OCI-LY1 (cell line): Measurements from ENCODE around the gene P2RY12.

Experiments
- H2AFZ ChIP-seq: fragments of 200-600 bp; sonication (generic), shearing (Covaris generic); 2 replicates; pipeline ENCODE4 v1.6.0; 2014; ENCODE audit warnings: antibody characterized with exemption, mild to moderate bottlenecking, low read length
- H3F3A ChIP-seq: fragments of 200-600 bp; sonication (generic), shearing (Covaris generic); 2 replicates; pipeline ENCODE4 v1.6.0; 2014; ENCODE audit warnings: mild to moderate bottlenecking, antibody characterized with exemption, low read length, moderate library complexity; ENCODE audit not compliant: insufficient read depth
- H3K27ac ChIP-seq: fragments of 200-600 bp; sonication (generic); 2 replicates; pipeline ENCODE4 v1.5.1; 2014; ENCODE audit warnings: low read length, mixed run types, mild to moderate bottlenecking, low read depth; ENCODE audit not compliant: poor library complexity, severe bottlenecking
- H3K27me3 ChIP-seq: fragments of 200-600 bp; sonication (generic); 2 replicates; pipeline ENCODE4 v1.6.0; 2014; ENCODE audit warnings: antibody characterized with exemption, mild to moderate bottlenecking, low read length, moderate library complexity; ENCODE audit not compliant: insufficient read depth
- H3K36me3 ChIP-seq: fragments of 200-600 bp; sonication (generic); 2 replicates; pipeline ENCODE4 v1.6.1; 2014; ENCODE audit warnings: mild to moderate bottlenecking, antibody characterized with exemption, low read length, moderate library complexity, mixed read lengths; ENCODE audit not compliant: insufficient read depth
- H3K4me1 ChIP-seq: fragments of 200-600 bp; sonication (generic); 2 replicates; pipeline ENCODE4 v1.5.1; 2014; ENCODE audit warnings: mild to moderate bottlenecking, low read length, moderate library complexity; ENCODE audit not compliant: insufficient read depth, severe bottlenecking
- H3K4me2 ChIP-seq: fragments of 200-600 bp; sonication (generic), shearing (Covaris generic); 2 replicates; pipeline ENCODE4 v1.6.1; 2014; ENCODE audit warnings: low read length
- H3K4me3 ChIP-seq: fragments of 200-600 bp; sonication (generic); 2 replicates; pipeline ENCODE4 v1.5.1; 2014; ENCODE audit warnings: low read length, low read depth, mild to moderate bottlenecking, mixed read lengths; ENCODE audit not compliant: poor library complexity, severe bottlenecking
- H3K79me2 ChIP-seq: fragments of 200-600 bp; shearing (Covaris generic); 2 replicates; pipeline ENCODE4 v1.6.1; 2016; ENCODE audit warnings: mixed run types, low read length, mixed read lengths; ENCODE audit not compliant: insufficient read depth
- H3K9ac ChIP-seq: fragments of 200-600 bp; sonication (generic), shearing (Covaris generic); 2 replicates; pipeline ENCODE4 v1.6.1; 2014; ENCODE audit warnings: mild to moderate bottlenecking, low read length, mixed read lengths
- H3K9me2 ChIP-seq: fragments of 200-600 bp; sonication (generic), shearing (Covaris generic); 2 replicates; pipeline ENCODE4 v1.6.1; 2014; ENCODE audit warnings: low read depth, mild to moderate bottlenecking, low read length, mixed read lengths
- H3K9me3 ChIP-seq: fragments of 200-600 bp; shearing (Covaris generic); 2 replicates; pipeline ENCODE4 v1.6.1; 2014; ENCODE audit warnings: low read length, mixed read lengths
- H4K20me1 ChIP-seq: fragments of 200-600 bp; sonication (generic), shearing (Covaris generic); 2 replicates; pipeline ENCODE4 v1.6.0; 2016; ENCODE audit warnings: mild to moderate bottlenecking, low read length; ENCODE audit not compliant: insufficient read depth
- CTCF ChIP-seq: fragments of 200-600 bp; sonication (generic), shearing (Covaris generic); IDR thresholded peaks from 2 replicates; pipeline ENCODE4 v1.5.1; 2017; ENCODE audit warnings: mild to moderate bottlenecking, antibody characterized with exemption, low read length, moderate library complexity, mixed read lengths
- EZH2 ChIP-seq: fragments of 200-600 bp; sonication (generic), shearing (Covaris generic); IDR thresholded peaks from 2 replicates; pipeline ENCODE4 v1.8.0; 2017; ENCODE audit warnings: borderline replicate concordance, mixed run types, mild to moderate bottlenecking, antibody characterized with exemption, low read length, moderate library complexity, mixed read lengths

The P2RY12 gene

GRCh38 chr3:151303751-151304150, 80.8 kb downstream of the P2RY12 start:
- Histone ChIP-seq H3K4me2 (no peak overlapping the region), H3K9me3 (no peaks in the 10 kb centered on the region), H3K4me1 (no peaks in the 10 kb centered on the region), H3K4me3 (no peak overlapping the region), H3K9me2 (no peaks in the 10 kb centered on the region), H3K36me3 (no peaks in the 10 kb centered on the region), H3K27me3 (no peaks in the 10 kb centered on the region), H3F3A (no peaks in the 10 kb centered on the region), H3K27ac (no peak overlapping the region), H2AFZ (no peak overlapping the region), H3K79me2 (no peaks in the 10 kb centered on the region), H4K20me1 (no peaks in the 10 kb centered on the region), H3K9ac (no peak overlapping the region)
- TF ChIP-seq EZH2 (no peak), CTCF (no peak)

- Histone ChIP-seq H3K4me1 (no peaks in the 10 kb centered on the region), H3K4me2 (no peak overlapping the region), H3K36me3 (no peaks in the 10 kb centered on the region), H3K4me3 (no peak overlapping the region), H3K9ac (no peak overlapping the region), H4K20me1 (no peaks in the 10 kb centered on the region), H3K9me2 (no peaks in the 10 kb centered on the region), H3K27ac (no peak overlapping the region), H2AFZ (no peak overlapping the region), H3K27me3 (no peaks in the 10 kb centered on the region), H3F3A (no peaks in the 10 kb centered on the region), H3K9me3 (no peaks in the 10 kb centered on the region), H3K79me2 (no peaks in the 10 kb centered on the region)
- no peak for TF ChIP-seq CTCF
- TF ChIP-seq EZH2: no peak
These were observed 82.8 kb downstream of the P2RY12 start for GRCh38 chr3:151301787-151302186.

GRCh38 chr3:151300539-151300938, 84.0 kb downstream of the P2RY12 start:
- Histone ChIP-seq H3K4me3 (no peak overlapping the region), H3K79me2 (no peaks in the 10 kb centered on the region), H3K9me2 (no peaks in the 10 kb centered on the region), H3K9me3 (no peaks in the 10 kb centered on the region), H3K4me2 (no peak overlapping the region), H3K27me3 (no peaks in the 10 kb centered on the region), H3K36me3 (no peaks in the 10 kb centered on the region), H3F3A (no peaks in the 10 kb centered on the region), H3K9ac (no peak overlapping the region), H3K4me1 (no peaks in the 10 kb centered on the region), H3K27ac (no peak overlapping the region), H4K20me1 (no peaks in the 10 kb centered on the region), H2AFZ (no peak overlapping the region)
- TF ChIP-seq EZH2: no peak

GRCh38 chr3:151299006-151299405, 85.5 kb downstream of the P2RY12 start:
- no peak for TF ChIP-seq EZH2
- TF ChIP-seq CTCF: no peak
- H4K20me1 ChIP-seq: no peaks in the 10 kb centered on the region
- H3K4me1 ChIP-seq: no peaks in the 10 kb centered on the region
- no peak overlapping the region for H3K9ac ChIP-seq
- H3K4me3 ChIP-seq: no peak overlapping the region
- H3K36me3 ChIP-seq: no peaks in the 10 kb centered on the region
- H2AFZ ChIP-seq: no peak overlapping the region
- H3K4me2 ChIP-seq: no peak overlapping the region
- H3F3A ChIP-seq: no peaks in the 10 kb centered on the region
- no peak overlapping the region for H3K27ac ChIP-seq
- no peaks in the 10 kb centered on the region for H3K9me3 ChIP-seq
- H3K9me2 ChIP-seq: no peaks in the 10 kb centered on the region
- H3K27me3 ChIP-seq: no peaks in the 10 kb centered on the region
- H3K79me2 ChIP-seq: no peaks in the 10 kb centered on the region
